NT2/D1 (cell line): ENCODE data around the gene ZNF652.

Experiments
- SUZ12 ChIP-seq: IDR thresholded peaks from 2 replicates; pipeline ENCODE4 v1.6.1; 2011; ENCODE audit not compliant: insufficient read length, insufficient read depth; ENCODE audit errors: extremely low read depth
- YY1 ChIP-seq: IDR thresholded peaks from 2 replicates; pipeline ENCODE4 v1.6.1; 2011; ENCODE audit not compliant: insufficient read length, insufficient read depth
- ZNF274 ChIP-seq: IDR thresholded peaks from 2 replicates; pipeline ENCODE4 v1.6.1; 2011; ENCODE audit warnings: mild to moderate bottlenecking, low read depth, low read length

DNA sequence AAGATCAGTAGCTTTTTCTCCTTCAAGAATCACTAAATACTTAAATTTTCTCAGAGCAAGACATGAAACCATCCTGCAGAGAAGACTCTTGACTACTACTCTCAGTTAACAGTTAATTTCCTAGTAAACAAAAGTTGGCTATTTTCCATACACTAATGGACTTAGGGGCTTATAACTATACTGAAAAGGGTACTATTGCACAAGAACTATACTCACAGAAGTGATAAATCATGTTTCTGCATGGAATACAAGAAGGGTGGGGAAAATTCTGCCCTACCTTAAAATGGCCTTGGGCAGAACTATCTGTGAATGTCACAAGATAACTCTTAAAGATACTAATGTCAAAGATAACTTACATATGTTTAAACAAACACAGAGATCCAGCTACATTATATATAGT lies 12.5 kb downstream of the ZNF652 start:
- TF ChIP-seq YY1, result no peak
- TF ChIP-seq ZNF274, result no peak
- TF ChIP-seq SUZ12, result no peak
